K562 treated with DMSO at 1 percent for 24 hours (cell line): ENCODE results near the gene CDC123. TPM values are rescaled to one million over a fixed set of nuclear protein-coding genes. Genes with fewer than 3 reads are reported as not detected.

Experiments
- total RNA-seq: library from RNA; unstranded; fragments of 300-600 nt; gene quantifications from 2 replicates; pipeline ENCODE4 v1.2.3, GENCODE V29; 2022; ENCODE audit warnings: low read depth; ENCODE audit not compliant: insufficient read depth

Gene CDC123, protein sequence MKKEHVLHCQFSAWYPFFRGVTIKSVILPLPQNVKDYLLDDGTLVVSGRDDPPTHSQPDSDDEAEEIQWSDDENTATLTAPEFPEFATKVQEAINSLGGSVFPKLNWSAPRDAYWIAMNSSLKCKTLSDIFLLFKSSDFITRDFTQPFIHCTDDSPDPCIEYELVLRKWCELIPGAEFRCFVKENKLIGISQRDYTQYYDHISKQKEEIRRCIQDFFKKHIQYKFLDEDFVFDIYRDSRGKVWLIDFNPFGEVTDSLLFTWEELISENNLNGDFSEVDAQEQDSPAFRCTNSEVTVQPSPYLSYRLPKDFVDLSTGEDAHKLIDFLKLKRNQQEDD
- total RNA-seq: 67.7 and 85.4 TPM in 2 replicates

DNA sequence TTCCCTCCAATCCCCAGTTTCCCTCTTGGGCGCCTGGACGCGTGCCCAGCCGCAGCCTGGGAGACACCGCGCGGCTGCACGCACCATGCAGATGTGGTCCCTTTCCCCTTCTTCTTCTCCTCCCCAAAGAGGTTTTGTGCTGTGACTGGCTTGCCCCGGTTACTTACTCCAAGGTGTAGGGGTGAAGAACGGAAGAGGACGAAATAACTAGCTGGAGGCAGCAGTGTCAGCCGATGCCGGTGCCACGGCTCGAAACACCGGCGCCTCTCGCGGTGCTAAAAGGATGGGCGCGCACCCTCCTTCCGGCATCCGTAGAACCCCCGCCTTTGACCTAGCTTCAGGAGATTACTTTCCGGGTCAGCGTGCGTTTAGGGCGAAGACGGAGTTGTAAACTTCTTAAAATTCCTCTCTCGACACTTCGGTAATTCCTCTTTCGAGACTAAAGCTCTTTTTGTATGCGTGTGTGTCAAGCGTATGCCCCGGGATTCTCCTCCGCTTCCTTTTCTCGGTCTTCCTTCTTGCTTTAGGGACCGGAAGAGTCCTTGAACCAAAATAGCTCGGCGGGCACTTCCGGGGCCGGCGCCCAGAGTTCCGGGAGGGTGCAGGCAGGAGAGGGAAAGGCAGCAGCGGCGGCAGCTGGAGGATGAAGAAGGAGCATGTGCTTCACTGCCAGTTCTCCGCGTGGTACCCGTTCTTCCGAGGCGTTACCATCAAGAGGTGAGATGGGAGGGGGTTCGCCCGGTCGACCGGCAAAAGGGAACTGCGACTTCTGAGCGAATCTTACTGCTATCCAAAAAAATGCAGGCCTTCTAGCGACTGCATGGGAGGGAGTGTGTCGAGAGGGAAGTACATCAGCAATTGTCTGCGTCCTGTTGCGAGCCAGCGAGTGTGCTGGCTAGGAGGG, at the start of gene CDC123, which contains the start of gene NUDT5:
TSS of gene CDC123 (plus strand) at position 586 of the 904 bp plus-strand sequence. CDS start at position 644, 58 bp downstream.
TSS of gene NUDT5 (minus strand) at position 289 of the 904 bp plus-strand sequence. CDS start 9,600 bp downstream, outside the sequence.

Other genes starting within 250 kb of the CDC123 start
- 11.3 and 12.9 TPM in 2 replicates for gene UPF2, start 153.4 kb upstream of the CDC123 start, total RNA-seq
- gene DHTKD1, start 127.2 kb upstream of the CDC123 start, total RNA-seq: 12.2 and 15.7 TPM in 2 replicates
- gene SEC61A2, start 66.5 kb upstream of the CDC123 start, total RNA-seq: 4.8 and 6.9 TPM in 2 replicates
- gene NUDT5, start 297 bp upstream of the CDC123 start, total RNA-seq: 66.6 and 70.7 TPM in 2 replicates
- gene CAMK1D, start 153.4 kb downstream of the CDC123 start, total RNA-seq: 0.82 and 0.88 TPM in 2 replicates